OCI-LY3 (cell line): Measurements from ENCODE around the gene MYO15A.

Source experiments
- EZH2phosphoT487 ChIP-seq: fragments of 200-600 bp; shearing (Covaris generic); IDR thresholded peaks from 2 replicates; pipeline ENCODE4 v1.6.1; 2018; ENCODE audit warnings: antibody characterized with exemption, mixed run types, low read depth
- TF ChIP-seq, protein P1 (sequence below): fragments of 200-600, 300-600 bp; sonication (generic); IDR thresholded peaks from 2 replicates; pipeline ENCODE4 v1.5.1; 2014; ENCODE audit warnings: antibody characterized with exemption, low read length, low read depth

DNA sequence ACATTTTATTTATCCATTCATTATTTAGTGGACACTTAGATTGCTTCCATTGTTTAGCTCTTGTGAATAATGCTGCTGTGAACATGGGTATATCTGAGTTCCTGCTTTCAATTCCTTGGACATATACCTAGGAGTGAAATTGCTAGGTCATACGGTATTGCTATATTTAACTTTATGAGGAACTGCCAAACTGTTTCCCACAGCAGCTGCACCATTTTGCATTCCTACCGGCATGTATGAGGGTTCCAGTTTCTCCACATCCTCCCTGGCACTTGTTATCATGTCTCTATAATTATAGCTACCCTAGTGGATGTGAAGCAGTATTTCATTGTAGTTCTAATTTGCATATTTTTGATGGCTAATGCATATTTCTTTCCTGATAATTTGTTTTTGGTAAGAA, 44.5 kb upstream of the MYO15A start:
- TF ChIP-seq, protein P1, sequence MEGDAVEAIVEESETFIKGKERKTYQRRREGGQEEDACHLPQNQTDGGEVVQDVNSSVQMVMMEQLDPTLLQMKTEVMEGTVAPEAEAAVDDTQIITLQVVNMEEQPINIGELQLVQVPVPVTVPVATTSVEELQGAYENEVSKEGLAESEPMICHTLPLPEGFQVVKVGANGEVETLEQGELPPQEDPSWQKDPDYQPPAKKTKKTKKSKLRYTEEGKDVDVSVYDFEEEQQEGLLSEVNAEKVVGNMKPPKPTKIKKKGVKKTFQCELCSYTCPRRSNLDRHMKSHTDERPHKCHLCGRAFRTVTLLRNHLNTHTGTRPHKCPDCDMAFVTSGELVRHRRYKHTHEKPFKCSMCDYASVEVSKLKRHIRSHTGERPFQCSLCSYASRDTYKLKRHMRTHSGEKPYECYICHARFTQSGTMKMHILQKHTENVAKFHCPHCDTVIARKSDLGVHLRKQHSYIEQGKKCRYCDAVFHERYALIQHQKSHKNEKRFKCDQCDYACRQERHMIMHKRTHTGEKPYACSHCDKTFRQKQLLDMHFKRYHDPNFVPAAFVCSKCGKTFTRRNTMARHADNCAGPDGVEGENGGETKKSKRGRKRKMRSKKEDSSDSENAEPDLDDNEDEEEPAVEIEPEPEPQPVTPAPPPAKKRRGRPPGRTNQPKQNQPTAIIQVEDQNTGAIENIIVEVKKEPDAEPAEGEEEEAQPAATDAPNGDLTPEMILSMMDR: no peak
- no peak for TF ChIP-seq EZH2phosphoT487
